Glutamatergic neuron (in vitro differentiated cells): Measurements from ENCODE around the gene TANC1. TPM values are rescaled to one million over a fixed set of nuclear protein-coding genes. Genes with fewer than 3 reads are reported as not detected.

Source experiments
- DNase-seq: peaks from one replicate; pipeline ENCODE4 v3.0.0; 2022
- H3K27ac Mint-ChIP-seq: one replicate; pipeline ENCODE4 v1.8.0; 2020; ENCODE audit warnings: mild to moderate bottlenecking, mixed read lengths, inconsistent platforms; ENCODE audit not compliant: unreplicated experiment
- H3K27me3 Mint-ChIP-seq: one replicate; pipeline ENCODE4 v1.8.0; 2020; ENCODE audit warnings: mild to moderate bottlenecking, moderate library complexity, mixed read lengths, inconsistent platforms; ENCODE audit not compliant: unreplicated experiment
- H3K36me3 Mint-ChIP-seq: one replicate; pipeline ENCODE4 v1.8.0; 2020; ENCODE audit warnings: mild to moderate bottlenecking, mixed read lengths, inconsistent platforms; ENCODE audit not compliant: unreplicated experiment
- H3K4me1 Mint-ChIP-seq: one replicate; pipeline ENCODE4 v1.8.0; 2020; ENCODE audit warnings: mild to moderate bottlenecking, low read depth, mixed read lengths, inconsistent platforms; ENCODE audit not compliant: unreplicated experiment
- H3K4me3 Mint-ChIP-seq: one replicate; pipeline ENCODE4 v1.8.0; 2020; ENCODE audit warnings: mild to moderate bottlenecking, mixed read lengths, inconsistent platforms; ENCODE audit not compliant: unreplicated experiment
- H3K9me3 Mint-ChIP-seq: one replicate; pipeline ENCODE4 v1.8.0; 2020; ENCODE audit warnings: mild to moderate bottlenecking, moderate library complexity, mixed read lengths, inconsistent platforms; ENCODE audit not compliant: unreplicated experiment
- total RNA-seq: library from RNA; stranded (reverse); fragmentation: NEBNext Ultra II Directional; extraction: Animal tissue kit (Norgen Biotek cat#: 25700); gene quantifications from one replicate; pipeline ENCODE4 v1.2.1, GENCODE V29; 2021; ENCODE audit not compliant: unreplicated experiment
- TF ChIP-seq, protein P1 (sequence below): fragments of 200-600 bp; sonication (generic); IDR thresholded peaks from one replicate; pipeline ENCODE4 v1.5.0; 2021; ENCODE audit not compliant: partially characterized antibody, unreplicated experiment

Gene TANC1
- total RNA-seq, 1 donor from 2014 or later, result 14.9 TPM

DNA sequence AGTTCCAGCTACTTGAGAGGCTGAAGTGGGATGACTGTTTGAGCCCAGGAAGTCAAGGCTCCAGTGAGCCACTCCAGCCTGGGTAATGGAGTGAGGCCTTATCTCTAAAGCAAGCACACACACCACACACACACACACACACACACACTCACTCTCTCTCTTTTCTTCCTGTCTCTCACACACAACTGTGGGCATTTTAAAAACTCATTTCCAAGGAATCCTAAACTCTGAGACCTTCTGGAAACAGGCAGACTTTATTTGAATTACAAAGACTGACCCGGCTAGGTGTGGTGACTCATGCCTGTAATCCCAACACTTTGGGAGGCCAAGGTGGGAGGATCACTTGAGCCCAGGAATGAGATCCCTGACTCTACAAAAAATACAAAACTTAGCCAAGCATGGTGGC, 296.7 kb downstream of the TANC1 start:
- Mint-ChIP-seq H3K4me3 (no peak overlapping the region), H3K9me3 (no peaks in the 10 kb centered on the region), H3K27ac (no peak overlapping the region), H3K36me3 (no peaks in the 10 kb centered on the region), H3K27me3 (no peaks in the 10 kb centered on the region), H3K4me1 (no peaks in the 10 kb centered on the region)
- DNase-seq, result no peak
- TF ChIP-seq, protein P1, sequence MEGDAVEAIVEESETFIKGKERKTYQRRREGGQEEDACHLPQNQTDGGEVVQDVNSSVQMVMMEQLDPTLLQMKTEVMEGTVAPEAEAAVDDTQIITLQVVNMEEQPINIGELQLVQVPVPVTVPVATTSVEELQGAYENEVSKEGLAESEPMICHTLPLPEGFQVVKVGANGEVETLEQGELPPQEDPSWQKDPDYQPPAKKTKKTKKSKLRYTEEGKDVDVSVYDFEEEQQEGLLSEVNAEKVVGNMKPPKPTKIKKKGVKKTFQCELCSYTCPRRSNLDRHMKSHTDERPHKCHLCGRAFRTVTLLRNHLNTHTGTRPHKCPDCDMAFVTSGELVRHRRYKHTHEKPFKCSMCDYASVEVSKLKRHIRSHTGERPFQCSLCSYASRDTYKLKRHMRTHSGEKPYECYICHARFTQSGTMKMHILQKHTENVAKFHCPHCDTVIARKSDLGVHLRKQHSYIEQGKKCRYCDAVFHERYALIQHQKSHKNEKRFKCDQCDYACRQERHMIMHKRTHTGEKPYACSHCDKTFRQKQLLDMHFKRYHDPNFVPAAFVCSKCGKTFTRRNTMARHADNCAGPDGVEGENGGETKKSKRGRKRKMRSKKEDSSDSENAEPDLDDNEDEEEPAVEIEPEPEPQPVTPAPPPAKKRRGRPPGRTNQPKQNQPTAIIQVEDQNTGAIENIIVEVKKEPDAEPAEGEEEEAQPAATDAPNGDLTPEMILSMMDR, result no peak

DNA sequence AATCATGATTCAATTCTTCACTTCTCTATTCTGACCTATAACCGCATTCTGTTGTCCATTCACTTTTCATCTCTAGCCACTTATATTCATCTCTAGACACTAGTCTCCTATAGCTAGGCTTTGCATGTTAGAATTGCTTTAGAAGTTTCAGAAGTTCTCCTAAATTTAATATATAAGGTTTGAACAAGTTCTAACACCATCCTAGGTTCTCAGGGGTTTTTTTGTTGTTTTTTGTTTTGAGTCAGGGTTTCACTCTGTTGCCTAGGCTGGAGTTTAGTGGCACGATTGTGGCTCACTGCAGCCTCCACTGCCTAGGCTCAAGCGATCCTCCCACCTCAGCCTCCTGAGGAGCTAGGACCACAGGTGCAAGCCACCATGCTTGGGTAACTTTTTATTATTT, 298.1 kb downstream of the TANC1 start:
- no peak for DNase-seq
- H3K4me1 Mint-ChIP-seq, result no peaks in the 10 kb centered on the region
- no peaks in the 10 kb centered on the region for H3K36me3 Mint-ChIP-seq
- no peak overlapping the region for H3K27ac Mint-ChIP-seq
- TF ChIP-seq, protein P1, result no peak
- no peak overlapping the region for H3K4me3 Mint-ChIP-seq
- no peaks in the 10 kb centered on the region for H3K9me3 Mint-ChIP-seq
- H3K27me3 Mint-ChIP-seq, result no peaks in the 10 kb centered on the region

DNA sequence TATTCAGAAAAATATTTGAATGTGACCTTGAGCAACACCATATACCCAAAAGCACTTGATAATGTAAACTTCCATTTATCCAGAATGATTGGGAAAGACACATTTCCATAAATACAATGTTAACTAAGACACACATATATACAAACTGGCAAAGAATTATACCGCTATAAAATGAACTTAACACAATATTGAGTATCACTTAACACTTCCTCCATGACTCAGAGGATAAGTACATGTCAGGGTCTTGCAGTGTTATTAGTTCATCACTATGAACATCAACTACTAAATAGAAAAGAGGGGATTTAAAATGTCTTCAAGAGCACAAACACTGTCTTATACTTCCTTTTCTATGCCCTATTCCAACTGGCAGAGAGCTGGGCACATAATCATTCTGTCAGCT, 299.5 kb downstream of the TANC1 start:
- H3K27ac Mint-ChIP-seq, result no peak overlapping the region
- no peaks in the 10 kb centered on the region for H3K4me1 Mint-ChIP-seq
- TF ChIP-seq, protein P1, result no peak
- H3K9me3 Mint-ChIP-seq, result no peaks in the 10 kb centered on the region
- H3K27me3 Mint-ChIP-seq, result no peaks in the 10 kb centered on the region
- H3K36me3 Mint-ChIP-seq, result no peaks in the 10 kb centered on the region
- no peak overlapping the region for H3K4me3 Mint-ChIP-seq
- DNase-seq, result no peak

DNA sequence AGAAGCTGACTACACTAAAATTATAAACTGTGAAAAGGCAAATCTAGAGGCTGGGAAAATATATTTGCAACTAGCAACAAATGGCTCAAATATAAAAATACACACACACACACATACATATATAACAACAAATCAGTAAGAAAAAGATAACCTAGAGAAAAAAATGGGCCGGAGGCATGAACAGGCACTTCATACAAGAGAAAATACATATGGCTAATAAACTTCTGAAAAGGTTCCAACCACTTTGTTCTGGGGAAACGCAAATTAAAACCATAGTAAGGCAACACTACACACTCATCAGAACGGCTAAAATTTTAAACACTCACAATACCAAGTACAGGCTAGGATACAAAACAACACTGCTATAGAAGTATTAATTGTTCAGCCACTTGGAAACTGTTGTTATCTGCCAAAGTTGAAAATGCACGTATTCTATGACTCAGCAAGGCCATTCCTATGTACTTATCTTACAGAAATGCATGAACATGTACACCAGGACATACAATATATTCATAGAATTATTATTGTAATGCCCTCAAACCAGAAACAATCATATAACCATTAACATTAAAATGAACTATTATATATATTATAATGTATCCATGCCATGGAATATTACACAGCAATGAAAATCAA, 302.4 kb downstream of the TANC1 start:
- TF ChIP-seq, protein P1, result no peak
- no peak overlapping the region for H3K4me3 Mint-ChIP-seq
- no peaks in the 10 kb centered on the region for H3K36me3 Mint-ChIP-seq
- no peaks in the 10 kb centered on the region for H3K9me3 Mint-ChIP-seq
- H3K27ac Mint-ChIP-seq, result no peak overlapping the region
- no peaks in the 10 kb centered on the region for H3K4me1 Mint-ChIP-seq
- no peak for DNase-seq
- H3K27me3 Mint-ChIP-seq, result no peaks in the 10 kb centered on the region

DNA sequence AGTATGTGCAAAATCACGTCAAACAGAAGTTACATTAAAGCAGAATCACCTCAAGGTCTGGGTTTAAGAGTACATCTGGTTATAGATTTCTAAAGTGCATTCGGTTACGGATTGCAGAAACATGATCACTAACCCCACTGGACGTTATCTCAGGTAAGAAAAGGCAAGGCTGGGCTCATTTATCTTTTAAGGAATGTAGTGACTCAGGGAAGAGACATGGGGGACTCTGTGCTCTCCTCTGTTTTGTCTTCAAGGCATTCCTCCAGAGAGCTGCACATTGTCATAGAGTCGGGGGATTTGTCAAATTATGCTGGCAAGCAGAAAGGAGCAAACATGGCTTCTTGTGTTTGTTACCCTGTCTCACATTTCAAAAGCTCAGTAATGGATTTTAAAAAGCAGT, 303.7 kb downstream of the TANC1 start:
- H3K9me3 Mint-ChIP-seq, result no peaks in the 10 kb centered on the region
- no peak for DNase-seq
- no peaks in the 10 kb centered on the region for H3K4me1 Mint-ChIP-seq
- no peaks in the 10 kb centered on the region for H3K36me3 Mint-ChIP-seq
- no peak overlapping the region for H3K27ac Mint-ChIP-seq
- no peaks in the 10 kb centered on the region for H3K27me3 Mint-ChIP-seq
- no peak overlapping the region for H3K4me3 Mint-ChIP-seq
- TF ChIP-seq, protein P1, result no peak
